ENCODE results near the gene LIFR. TPM values are rescaled to one million over a fixed set of nuclear protein-coding genes. Genes with fewer than 3 reads are reported as not detected.
"Not testable (repeated sequence)": the region's sequence is repeated elsewhere in the genome, so short reads cannot be mapped to it uniquely, and the experiment has no call there.

Gene LIFR
- total RNA-seq, 1 donor from 2014 or later, result 31.3 TPM

DNA sequence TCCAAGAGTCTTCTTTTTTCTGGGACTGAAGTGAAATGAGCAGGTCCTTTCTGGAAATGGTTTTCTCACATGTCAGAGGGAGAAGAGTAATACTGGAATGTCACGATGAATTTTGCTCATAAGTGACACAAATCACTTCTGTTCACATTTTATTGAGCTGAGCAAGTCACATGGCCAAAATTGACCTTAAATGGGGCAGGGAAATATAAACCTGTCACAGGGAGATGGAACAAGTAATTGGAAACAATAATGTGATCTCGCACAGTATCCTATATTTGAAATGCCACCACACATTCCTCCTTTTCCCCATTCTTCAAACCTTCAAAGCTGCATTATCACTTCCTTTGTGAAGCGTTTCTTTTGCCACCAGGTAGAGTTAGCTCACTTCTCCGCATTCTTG is 25.2 kb upstream of the LIFR start:
- DNase-seq (ENCODE audit: low read depth in 2 of 2), result no peak

DNA sequence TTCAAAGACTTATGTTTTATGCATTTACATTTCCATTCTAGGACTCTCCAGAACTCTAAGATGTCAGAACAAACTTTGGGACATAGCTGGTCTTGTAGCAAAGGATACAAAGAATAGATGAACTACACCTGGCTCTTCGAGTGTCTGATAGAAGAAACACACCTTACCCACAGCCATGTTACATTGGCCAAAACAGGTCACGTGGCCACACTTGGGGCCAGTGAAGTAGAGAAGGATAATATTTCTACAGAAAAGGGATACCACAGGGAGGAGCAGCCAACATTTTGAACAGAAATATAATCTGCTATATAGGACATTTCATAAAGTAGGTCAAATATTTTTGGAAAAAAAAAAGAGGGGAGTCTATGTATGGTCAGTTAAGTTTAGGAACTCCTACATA is 22.7 kb upstream of the LIFR start:
- DNase-seq (ENCODE audit: low read depth in 2 of 2), result no peak

DNA sequence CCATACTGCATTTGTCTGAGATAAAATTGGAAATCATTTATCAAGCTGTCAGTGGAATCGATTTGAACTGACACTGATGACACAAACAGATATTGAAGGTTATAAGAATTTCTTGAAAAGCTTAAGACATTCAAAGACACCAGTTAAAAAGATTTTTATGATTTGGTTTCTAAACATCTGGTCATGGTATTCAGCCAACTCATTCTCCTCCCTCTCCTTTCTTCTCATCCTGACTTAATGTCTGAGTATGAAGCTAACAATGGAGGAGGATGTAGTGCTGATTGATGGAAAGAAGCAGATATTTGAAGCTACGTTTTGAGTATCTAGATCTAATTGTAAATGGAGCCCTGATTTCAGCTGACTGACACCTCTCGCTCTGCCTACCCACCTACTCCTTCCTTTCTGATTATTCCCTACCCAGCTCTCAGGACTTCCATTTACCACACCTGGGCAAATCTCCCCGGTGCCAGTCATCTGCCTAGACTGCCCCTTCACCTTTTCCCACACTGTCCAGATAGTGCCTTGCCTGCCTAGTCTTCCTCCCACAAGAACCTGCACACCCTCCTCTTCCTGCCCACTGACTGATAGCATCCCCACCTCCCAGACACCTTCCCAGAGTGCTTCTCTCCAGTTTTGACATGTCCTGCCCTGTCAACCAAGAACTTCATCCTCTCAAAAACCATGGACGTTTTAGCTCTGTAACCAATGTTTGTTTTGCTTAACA is 20.7 kb upstream of the LIFR start:
- no peak for DNase-seq (ENCODE audit: low read depth in 2 of 2)

DNA sequence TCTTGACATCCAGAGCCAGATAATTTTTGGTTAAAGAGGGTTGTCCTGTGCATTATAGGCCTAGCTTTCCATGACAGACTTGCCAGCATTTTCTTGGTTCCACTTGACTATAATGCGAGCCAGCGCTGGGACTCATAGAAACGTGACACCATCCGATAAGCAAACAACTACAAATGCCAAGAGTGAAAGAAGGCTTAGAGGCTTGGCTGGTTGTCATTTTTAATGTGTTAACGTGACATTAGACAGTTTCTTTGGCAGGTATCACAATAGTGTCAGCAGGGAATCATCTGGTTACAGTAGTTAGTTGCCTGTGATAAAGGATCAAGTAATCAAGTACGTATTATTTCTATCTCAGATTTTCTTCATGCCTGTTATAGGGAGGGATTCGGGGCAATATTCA is 20.0 kb upstream of the LIFR start:
- DNase-seq (ENCODE audit: low read depth in 2 of 2), result no peak

DNA sequence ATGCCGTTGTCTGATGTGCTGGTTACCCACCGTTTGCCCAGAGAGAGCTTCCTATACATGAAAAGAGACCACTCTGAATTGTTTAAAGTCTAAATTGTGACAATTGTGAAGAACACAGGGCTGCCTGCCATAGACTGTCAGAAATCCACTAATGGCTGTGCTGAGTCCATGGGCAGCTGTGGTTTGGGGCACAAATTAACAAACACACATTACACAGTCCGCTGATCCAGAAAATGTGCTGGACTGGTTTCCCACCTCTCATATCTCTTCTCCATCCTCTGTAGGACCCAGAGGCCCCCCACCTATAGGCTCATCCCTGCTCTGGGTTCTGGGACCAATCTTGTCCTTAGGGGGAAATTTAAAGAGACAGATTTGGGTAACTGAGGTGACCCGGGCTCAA is 19.0 kb upstream of the LIFR start:
- DNase-seq (ENCODE audit: low read depth in 2 of 2), result no peak

DNA sequence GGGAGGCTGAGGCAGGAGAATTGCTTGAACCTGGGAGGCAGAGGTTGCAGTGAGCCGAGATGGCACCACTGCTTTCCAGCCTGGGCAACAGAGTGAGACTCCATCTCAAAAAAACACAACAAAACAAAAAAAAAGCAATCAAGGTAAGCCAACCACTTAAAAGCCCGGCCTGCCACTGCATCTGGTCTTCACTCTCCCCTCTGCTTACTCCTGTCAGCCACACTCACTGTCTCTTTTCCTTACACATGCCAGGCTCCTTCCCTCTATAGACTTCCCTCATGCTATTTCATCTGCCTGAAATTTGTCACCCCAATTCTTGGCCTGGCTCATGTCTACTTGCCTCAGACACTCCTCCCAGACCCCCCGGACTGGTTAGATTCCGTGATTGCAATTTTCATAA is 17.6 kb upstream of the LIFR start:
- DNase-seq (ENCODE audit: low read depth in 2 of 2), result no peak

DNA sequence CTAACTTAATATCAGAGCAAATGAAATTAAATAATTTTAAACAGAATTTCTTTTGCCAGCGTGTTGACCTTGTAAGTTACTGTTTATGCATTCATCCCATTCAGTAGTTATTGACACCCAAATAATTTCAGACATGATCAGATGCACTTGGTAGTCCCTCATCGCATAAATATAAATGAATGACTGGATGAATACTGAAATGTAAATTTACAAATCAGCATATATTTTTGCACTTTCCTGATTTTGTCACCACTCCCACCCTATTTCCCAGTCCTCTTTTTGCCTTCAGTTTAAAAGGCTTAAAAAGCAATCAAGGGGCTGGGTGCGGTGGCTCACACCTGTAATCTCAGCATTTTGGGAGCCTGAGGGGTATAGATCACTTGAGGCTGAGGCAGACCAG is 17.1 kb upstream of the LIFR start:
- no peak for DNase-seq (ENCODE audit: low read depth in 2 of 2)

DNA sequence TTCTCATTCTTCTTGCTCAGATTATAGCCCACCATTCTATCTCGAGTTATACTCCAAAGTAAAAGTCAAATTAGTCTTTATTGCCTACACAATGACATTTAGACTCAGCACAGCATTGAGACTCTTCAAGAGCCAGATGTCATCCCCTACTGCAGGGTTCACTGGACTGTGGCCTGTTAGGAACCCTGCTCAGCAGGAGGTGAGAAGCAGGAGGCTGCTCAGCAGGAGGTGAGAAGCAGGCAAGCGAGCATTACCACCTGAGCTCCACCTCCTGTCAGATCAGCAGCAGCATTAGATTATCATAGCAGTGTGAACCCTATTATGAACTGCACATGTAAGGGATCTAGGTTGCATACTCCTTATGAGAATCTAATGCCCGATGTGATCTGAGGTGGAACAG is 12.7 kb upstream of the LIFR start:
- no peak for DNase-seq (ENCODE audit: low read depth in 2 of 2)

DNA sequence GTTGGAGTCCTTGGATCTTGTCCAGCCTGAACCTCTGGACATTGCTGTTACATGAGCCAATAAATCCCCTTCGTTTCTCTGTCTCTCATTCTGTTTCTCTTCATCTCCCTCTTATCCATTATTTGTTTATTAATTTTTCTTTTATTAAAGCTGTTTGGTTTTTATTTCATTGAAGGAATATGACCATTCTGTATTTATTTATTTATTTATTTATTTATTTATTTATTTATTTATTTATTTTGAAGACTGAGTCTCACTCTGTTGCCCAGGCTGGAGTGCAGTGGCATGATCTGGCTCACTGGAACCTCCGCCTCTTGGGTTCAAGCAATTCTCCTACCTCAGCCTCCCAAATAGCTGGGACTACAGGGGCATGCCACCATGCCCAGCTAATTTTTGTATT is 10.9 kb upstream of the LIFR start:
- DNase-seq (ENCODE audit: low read depth in 2 of 2), result not testable (repeated sequence)

DNA sequence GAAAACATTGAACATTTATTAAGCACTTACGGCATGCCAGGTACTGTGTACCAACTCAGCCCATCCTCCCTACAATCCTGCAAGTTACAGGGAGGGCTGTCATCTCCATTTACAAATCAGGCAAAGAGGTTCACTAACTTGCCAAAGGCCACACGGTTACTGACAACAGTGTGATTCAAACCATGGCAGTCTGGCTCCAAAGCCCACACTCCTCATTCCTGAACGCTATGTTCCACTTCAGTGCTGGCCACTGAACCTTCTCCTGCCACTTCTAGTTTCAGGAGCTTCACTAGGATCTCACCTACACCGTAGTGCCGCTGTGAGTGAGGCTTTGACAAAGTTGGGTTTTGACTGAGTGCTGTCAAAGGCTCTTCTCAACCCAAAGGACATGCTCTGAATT is 7.2 kb upstream of the LIFR start:
- DNase-seq (ENCODE audit: low read depth in 2 of 2), result no peak

DNA sequence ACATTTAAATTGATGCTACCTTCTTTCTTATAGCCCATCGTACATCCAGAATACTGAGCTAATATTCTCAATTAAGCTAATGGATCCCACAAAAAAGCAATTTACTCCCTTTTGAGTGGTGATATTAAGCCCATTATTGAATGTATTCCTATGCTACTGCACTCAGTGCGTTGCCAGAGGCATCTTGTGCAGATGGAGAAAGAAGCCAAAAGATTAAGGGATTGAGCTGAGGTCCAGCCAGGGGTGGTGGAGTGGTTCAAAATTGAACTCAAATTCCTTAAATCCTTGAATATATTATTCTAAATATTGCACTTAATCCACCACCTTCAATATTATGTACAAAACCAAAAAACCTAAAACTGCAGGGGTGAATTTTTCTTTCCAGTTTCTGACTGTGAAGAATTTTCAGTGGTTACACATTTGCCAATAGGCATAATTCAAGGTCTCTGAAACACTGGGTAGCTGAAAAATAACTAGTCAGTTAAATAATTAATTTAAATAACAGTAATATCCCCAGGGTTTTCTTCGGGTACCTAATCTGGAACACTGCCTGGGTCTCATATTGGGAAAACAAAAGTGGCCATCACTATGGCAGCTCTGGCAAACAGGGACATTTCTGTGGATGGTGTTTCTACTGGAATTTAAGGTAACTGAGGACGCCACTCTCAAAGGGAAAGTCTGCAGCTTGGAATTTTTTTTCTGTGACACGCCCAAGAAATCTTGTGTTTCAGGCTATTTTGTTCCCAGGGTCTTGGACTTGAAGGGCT is 6.2 kb upstream of the LIFR start:
- DNase-seq (ENCODE audit: low read depth in 2 of 2), result no peak

DNA sequence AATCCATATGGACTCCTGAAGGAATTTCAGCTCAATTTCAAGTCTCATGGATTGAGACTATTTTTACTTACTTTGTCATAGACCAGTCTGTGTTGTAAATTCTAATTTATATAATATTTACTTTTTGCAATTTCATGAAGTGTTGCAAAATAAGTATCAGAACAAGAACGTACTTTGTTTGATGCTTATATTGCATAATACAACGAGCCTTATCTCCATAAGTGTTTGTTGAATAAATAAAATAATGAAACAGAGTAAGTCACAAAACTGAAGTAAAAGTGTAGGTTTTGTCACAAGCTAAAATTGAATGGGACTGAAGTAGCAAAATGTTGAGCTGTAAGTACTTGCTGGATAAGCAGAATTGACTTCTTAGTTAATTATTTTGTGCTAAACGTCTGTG is 3.0 kb upstream of the LIFR start:
- no peak for DNase-seq (ENCODE audit: low read depth in 2 of 2)

DNA sequence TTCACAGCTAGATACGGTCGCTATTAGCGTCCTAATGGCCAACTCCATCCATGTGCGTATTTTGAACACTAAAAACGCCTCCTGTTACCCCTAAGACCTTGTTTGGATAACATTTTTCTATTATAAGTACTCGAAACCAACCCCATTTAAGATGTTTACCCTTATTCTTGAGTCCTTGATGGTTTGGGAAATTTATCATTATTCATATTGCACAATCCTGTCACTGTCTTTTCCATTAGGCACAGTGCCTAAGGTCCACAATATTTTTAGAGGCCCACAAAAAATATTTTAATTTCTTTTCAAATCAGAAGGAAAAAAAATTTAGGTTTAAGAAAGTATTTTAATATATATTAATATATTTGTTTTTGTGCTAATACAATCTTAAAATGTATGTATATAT is 1.3 kb upstream of the LIFR start:
- no peak for DNase-seq (ENCODE audit: low read depth in 2 of 2)

DNA sequence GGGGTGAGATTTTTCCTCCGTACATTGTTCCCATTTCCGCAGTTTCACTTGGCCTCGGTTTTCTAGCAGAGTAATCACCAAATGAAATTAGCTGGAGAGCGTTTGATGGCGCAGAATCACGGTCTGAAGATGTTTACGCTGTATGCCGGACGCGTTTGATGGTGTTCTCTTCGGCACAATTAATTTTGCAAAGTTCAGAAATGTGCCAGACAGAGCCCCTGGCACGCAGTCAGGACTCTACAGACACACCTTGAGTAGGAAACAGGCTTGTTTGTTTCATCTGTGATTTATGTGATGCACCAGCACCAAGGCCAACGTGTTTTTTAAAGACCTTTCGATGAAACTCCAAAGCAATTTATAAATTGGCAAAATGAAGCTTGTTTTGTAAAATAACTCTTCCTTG is 863 bp upstream of the LIFR start:
- no peak for DNase-seq (ENCODE audit: low read depth in 2 of 2)

DNA sequence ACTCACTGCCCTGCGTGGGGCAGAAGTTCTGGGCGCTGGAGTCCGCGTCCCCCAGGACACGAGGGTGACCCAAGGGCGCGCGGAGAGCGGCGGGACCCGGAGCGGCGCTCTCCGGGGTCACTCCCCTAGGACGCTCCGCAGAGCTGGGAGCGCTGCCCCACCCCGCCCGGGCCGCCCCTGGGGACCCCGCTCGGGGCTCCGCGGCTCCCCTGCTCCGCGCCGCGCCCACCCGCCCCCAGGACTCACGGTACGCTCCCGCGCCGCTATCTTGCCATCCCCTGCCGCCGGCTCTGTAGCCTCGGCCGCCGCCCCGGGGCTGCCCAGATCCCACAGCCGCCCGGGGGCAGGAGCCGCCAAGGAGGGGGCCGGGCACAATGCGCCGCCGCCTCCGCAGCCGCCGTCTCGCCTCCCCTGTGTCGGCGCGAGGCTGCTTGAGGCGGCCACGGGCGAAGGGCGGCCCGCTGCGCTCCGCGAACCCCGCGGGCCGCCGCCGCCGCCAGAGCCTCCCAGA is 303 bp downstream of the LIFR start:
- no peak for DNase-seq (ENCODE audit: low read depth in 2 of 2)

DNA sequence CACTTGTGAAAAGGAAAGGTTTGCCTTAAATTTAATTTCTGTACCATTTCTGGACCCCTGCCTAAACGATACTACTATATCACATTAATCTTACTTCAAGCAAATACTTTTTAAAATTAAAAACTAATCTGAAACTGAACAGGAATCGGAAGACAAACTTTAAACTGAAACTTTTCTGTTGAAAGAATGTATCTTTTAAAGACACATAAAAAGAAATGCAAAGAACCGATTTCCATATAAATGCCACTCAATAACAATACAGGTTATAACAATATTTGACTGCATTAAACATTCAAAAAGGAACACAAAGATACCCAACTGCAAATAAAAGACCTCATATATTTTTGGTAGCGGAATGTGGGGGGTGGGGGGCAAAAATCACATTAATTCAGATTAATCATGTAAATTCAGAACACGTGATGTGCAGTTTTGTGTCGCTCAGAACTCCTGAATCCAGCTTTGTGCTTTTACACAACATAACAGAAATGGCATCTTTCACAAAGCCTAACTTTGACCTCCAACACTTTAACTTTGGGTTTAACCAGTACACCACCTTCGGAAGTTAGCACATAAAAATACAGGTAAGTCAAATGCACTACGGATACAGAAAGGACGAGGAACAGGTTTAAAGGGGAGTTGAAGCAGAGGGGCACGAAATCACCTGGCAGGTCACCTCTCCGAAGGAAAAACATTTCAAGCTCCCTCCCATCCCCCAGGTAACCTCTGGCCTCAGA is 925 bp downstream of the LIFR start:
- DNase-seq (ENCODE audit: low read depth in 2 of 2), result peak in 1 of 2 donors; percentile 7

DNA sequence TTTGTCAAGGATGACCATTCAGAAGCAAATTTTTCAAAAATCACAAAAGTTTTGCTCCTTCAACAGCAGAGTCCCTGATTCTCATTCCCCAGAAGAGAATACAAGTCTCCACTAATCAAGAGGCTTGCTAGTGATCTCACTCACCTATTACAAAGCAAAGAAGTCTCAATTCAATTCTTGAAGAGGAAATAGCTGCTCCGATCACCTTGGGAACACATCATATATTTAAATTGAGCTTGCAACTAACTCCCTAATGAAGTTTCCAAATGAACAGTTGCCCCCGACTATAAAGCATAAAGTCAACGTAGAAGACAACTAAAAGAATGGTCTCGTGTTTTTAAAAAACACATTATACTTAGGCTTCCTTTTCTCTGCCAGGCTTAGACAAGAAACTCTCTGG is 1.6 kb downstream of the LIFR start:
- DNase-seq (ENCODE audit: low read depth in 2 of 2), result no peak

DNA sequence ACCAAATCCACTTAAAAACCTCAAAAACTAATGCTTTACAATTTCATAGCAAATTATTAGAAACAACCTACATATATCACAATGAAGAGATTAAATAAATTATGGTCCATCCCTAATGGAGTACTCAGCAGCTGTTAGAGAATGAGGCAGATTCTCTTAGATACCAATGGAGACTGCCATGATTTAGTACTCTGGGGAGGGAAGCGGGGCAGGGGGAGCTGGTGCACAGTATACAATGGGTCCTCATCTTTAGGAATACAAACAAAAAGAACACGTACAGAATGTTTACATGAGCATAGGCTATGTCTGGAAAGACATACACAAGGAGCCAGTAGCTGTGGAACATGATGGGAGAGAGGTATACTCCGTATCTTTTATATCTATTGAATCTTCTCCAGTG is 2.0 kb downstream of the LIFR start:
- no peak for DNase-seq (ENCODE audit: low read depth in 2 of 2)

DNA sequence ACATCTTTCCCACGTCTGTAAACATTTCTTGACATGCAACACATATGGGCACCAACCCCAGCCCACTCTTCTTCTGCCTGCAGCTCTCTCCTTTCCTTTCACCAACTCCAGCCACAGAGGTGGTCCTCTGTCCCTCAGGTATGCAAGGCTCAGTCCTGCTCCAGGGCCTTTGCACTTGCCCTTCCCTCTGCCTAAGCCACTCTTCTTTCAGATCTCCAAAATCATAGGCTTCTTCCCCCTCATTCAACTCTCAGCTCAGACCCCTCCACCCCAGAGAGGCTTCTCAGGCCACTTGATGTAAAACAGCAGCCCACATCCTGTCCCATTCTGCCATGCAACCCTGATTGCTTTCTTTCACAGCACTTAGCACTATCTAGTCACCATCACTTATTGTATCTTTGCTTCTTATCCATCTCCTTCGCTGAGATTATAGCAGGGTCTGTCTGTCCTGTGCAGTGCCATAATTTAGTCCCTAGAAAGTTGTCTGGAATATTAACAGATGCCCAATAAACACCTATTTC is 3.4 kb downstream of the LIFR start:
- no peak for DNase-seq (ENCODE audit: low read depth in 2 of 2)

DNA sequence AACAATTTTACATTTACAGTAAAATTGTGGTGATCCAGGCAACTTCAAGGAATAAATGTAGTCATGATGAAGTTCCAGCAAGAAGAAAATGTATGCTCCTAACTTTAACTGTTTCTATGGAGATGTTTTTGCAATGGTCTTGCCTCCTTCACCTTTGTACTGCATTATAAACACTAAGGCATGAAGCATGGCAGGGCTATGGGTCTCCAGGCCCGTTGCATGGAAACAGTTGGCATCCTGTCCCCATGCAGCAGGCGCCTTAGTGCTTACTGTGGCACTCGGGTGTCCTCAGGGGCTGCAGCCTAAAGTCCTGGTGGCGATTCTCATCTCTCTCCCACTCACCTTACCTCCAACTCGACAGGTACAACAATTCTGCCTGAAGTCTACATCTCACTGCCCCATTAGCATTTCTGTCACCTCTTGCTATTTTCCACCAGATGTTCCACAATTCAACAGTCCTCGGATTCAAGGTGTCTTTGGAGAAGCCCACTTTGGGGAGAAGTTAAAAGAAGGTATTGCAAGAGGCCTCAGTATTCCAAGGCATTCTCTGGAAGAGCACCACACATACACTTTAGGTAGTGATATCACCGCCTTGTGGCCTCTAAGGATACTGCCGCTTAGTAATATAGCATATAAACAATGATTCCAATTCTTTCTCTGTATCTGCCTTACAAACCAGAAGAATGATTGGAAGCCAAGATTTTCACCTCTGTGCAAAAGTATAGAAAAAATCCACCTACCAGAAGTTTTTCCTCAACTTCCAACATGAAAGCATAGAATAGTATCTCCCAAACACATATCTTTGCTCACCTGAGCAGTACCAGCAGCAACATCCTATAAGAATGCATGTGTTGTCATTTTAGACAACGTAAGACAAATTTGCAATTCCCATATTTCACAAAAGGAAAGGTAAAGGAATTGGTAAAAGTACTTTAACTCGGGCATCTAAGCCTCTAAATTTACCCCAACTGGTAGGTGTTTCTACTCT is 5.1 kb downstream of the LIFR start:
- peak in 1 of 2 donors; percentile 69 for DNase-seq (ENCODE audit: low read depth in 2 of 2)

Data from dermis microvascular lymphatic vessel endothelial cell (primary cell).